Naive thymus-derived CD4-positive, alpha-beta T cell (primary cell): ENCODE data around the gene TEPSIN. TPM values are rescaled to one million over a fixed set of nuclear protein-coding genes. Genes with fewer than 3 reads are reported as not detected.

Experiments used
- ATAC-seq: fragments of 150-1000 bp; cut with Tn5 transposase; 2 replicates; pipeline ENCODE4 v1.10.0; 2021; ENCODE audit warnings: mild to moderate bottlenecking, moderate library complexity
- CTCF ChIA-PET: fragments of 350-600 bp; sonication (Branson Sonifier 250); formaldehyde crosslinking; loops from one replicate; lab custom pipeline; 2021; ENCODE audit warnings: antibody characterized with exemption; lab: Charles Lee
- POLR2A ChIA-PET: fragments of 350-600 bp; sonication (Branson Sonifier 250); formaldehyde crosslinking; loops from one replicate; lab custom pipeline; 2021; ENCODE audit warnings: antibody characterized with exemption, inconsistent platforms; lab: Charles Lee
- DNase-seq, 9 donors: peaks; one replicate each; pipeline versions ENCODE4 v3.0.0 to v3.0.0-alpha.2; 2020 to 2022; ENCODE audit warnings: mixed read lengths in 1 of 9
- H3K27ac ChIP-seq: one replicate; pipeline ENCODE4 v1.7.0; 2013; ENCODE audit warnings: mild to moderate bottlenecking, low read depth, low read length, moderate library complexity
- H3K27me3 ChIP-seq, 2 donors: one replicate each; pipeline ENCODE4 v1.7.0; 2013; ENCODE audit warnings: low read length in 2 of 2, mild to moderate bottlenecking in 2 of 2, moderate library complexity in 2 of 2; ENCODE audit not compliant: control insufficient read depth in 2 of 2, insufficient read depth in 2 of 2
- H3K36me3 ChIP-seq, 3 experiments: 1 replicate in 2 of 3; 2 replicates in 1 of 3; pipeline ENCODE4 v1.7.0; 2013; ENCODE audit warnings: low read length in 3 of 3, mild to moderate bottlenecking in 3 of 3, moderate library complexity in 1 of 3; ENCODE audit not compliant: insufficient read depth in 3 of 3, control insufficient read depth in 2 of 3
- H3K4me1 ChIP-seq, 2 donors: one replicate each; pipeline ENCODE4 v1.7.0; 2013; ENCODE audit warnings: low read length in 2 of 2, mild to moderate bottlenecking in 2 of 2, moderate library complexity in 1 of 2; ENCODE audit not compliant: control insufficient read depth in 2 of 2, insufficient read depth in 2 of 2
- H3K4me3 ChIP-seq: 2 replicates; pipeline ENCODE4 v1.7.0; 2013; ENCODE audit warnings: mild to moderate bottlenecking, low read length
- H3K9me3 ChIP-seq, 3 experiments: 1 replicate in 2 of 3; 2 replicates in 1 of 3; pipeline ENCODE4 v1.7.0; 2013; ENCODE audit warnings: low read length in 3 of 3; ENCODE audit not compliant: control insufficient read depth in 2 of 3
- H3K27ac Mint-ChIP-seq, 9 donors: one replicate each; pipeline ENCODE4 v1.8.0; 2020 to 2022; ENCODE audit warnings: mixed read lengths in 9 of 9, mild to moderate bottlenecking in 8 of 9, moderate library complexity in 5 of 9, inconsistent platforms in 2 of 9
- H3K27me3 Mint-ChIP-seq, 5 donors: one replicate each; pipeline ENCODE4 v1.8.0; 2021 to 2022; ENCODE audit warnings: mixed read lengths in 5 of 5, mild to moderate bottlenecking in 1 of 5
- H3K36me3 Mint-ChIP-seq, 5 donors: one replicate each; pipeline ENCODE4 v1.8.0; 2020 to 2022; ENCODE audit warnings: mixed read lengths in 5 of 5, mild to moderate bottlenecking in 3 of 5, inconsistent platforms in 1 of 5
- H3K4me1 Mint-ChIP-seq, 7 donors: one replicate each; pipeline ENCODE4 v1.8.0; 2020 to 2022; ENCODE audit warnings: mixed read lengths in 7 of 7, mild to moderate bottlenecking in 3 of 7, inconsistent platforms in 1 of 7
- H3K4me3 Mint-ChIP-seq, 10 donors: one replicate each; pipeline ENCODE4 v1.8.0; 2020 to 2022; ENCODE audit warnings: mild to moderate bottlenecking in 10 of 10, mixed read lengths in 10 of 10, moderate library complexity in 6 of 10, inconsistent platforms in 2 of 10
- H3K9me3 Mint-ChIP-seq, 11 donors: one replicate each; pipeline ENCODE4 v1.8.0; 2020 to 2022; ENCODE audit warnings: mixed read lengths in 11 of 11, mild to moderate bottlenecking in 4 of 11, inconsistent platforms in 1 of 11, moderate library complexity in 1 of 11
- intact Hi-C, 2 donors: fragments of 100-400 bp; cut with micrococcal nuclease; formaldehyde crosslinking; loops; one replicate each; pipeline ENCODE4 v1.15.1; 2023
- polyA plus RNA-seq, 2 donors: library from polyadenylated mRNA; unstranded; fragments of 300-500 nt; fragmentation: Illumina TruSeq; gene quantifications; one replicate each; pipeline ENCODE4 v1.2.3, GENCODE V29; 2021
- total RNA-seq, 6 experiments: library from RNA in 5 of 6; stranded (reverse) in 5 of 6; gene quantifications; 1 replicate in 5 of 6; 2 replicates in 1 of 6; pipeline ENCODE4 v1.2.3 and lab custom pipeline; 2021 to 2026

Gene TEPSIN
- total and polyA plus RNA-seq, 7 experiments from 2014 or later = 3.2 to 115 (median 87.9) TPM

GRCh38 chr17:81257533-81257932, 18.7 kb upstream of the TEPSIN start:
- Mint-ChIP-seq H3K36me3 (peaks cover 4 to 13% (median 7%) of the 10 kb centered on the region in 5 donors), H3K27me3 (no peaks in the 10 kb centered on the region), H3K4me3 (no peak overlapping the region), H3K27ac (peak overlapping the region in 1 of 9 donors; percentile 43), H3K4me1 (peaks cover 6 to 10% (median 7%) of the 10 kb centered on the region in 7 donors), H3K9me3 (peaks cover 0 to 3% (median 0%) of the 10 kb centered on the region in 11 donors)
- ChIA-PET POLR2A (no interaction called here), CTCF (no interaction called here)
- Histone ChIP-seq H3K27ac (no peak overlapping the region), H3K36me3 (peaks cover 0 to 82% (median 2%) of the 10 kb centered on the region in 3 experiments), H3K9me3 (no peaks in the 10 kb centered on the region), H3K27me3 (no peaks in the 10 kb centered on the region), H3K4me3 (no peak overlapping the region), H3K4me1 (no peaks in the 10 kb centered on the region)
- intact Hi-C loops = loop anchor here in 1 of 2 donors (10.0 kb wide), 1 partner anchor 127 kb away; no protein-coding TSS in a partner anchor
- ATAC-seq (no peak), DNase-seq (no peak)

GRCh38 chr17:81256616-81257015, 17.8 kb upstream of the TEPSIN start:
- Mint-ChIP-seq H3K4me3 (peak overlapping the region in 1 of 10 donors; percentile 14), H3K27me3 (no peaks in the 10 kb centered on the region), H3K27ac (no peak overlapping the region), H3K36me3 (peaks cover 4 to 11% (median 7%) of the 10 kb centered on the region in 5 donors), H3K9me3 (peaks cover 0 to 3% (median 0%) of the 10 kb centered on the region in 11 donors), H3K4me1 (peaks cover 6 to 10% (median 7%) of the 10 kb centered on the region in 7 donors)
- ATAC-seq (no peak), DNase-seq (no peak)
- no peaks in the 10 kb centered on the region for H3K4me1 ChIP-seq
- intact Hi-C loops = loop anchor here in 1 of 2 donors (10.0 kb wide), 1 partner anchor 128 kb away; no protein-coding TSS in a partner anchor
- ChIA-PET POLR2A (no interaction called here), CTCF (interaction anchor here (0.6 to 0.8 kb wide), 2 partner anchors 165 to 228 kb away, joined by 3 to 4 read pairs; no protein-coding TSS in a partner anchor)
- peaks cover 0 to 82% (median 4%) of the 10 kb centered on the region in 3 experiments for H3K36me3 ChIP-seq
- no peaks in the 10 kb centered on the region for H3K27me3 ChIP-seq
- no peak overlapping the region for H3K27ac ChIP-seq
- H3K4me3 ChIP-seq = no peak overlapping the region
- no peaks in the 10 kb centered on the region for H3K9me3 ChIP-seq

GRCh38 chr17:81254955-81255717, 16.3 kb upstream of the TEPSIN start:
- H3K4me3 Mint-ChIP-seq = no peak overlapping the region
- peaks cover 0 to 82% (median 7%) of the 10 kb centered on the region in 3 experiments for H3K36me3 ChIP-seq
- peak; percentile 47 for ATAC-seq

GRCh38 chr17:81253358-81254131, 14.7 kb upstream of the TEPSIN start:
- no peaks in the 10 kb centered on the region for H3K27me3 ChIP-seq
- no peaks in the 10 kb centered on the region for H3K9me3 ChIP-seq
- Mint-ChIP-seq H3K27me3 (no peaks in the 10 kb centered on the region), H3K27ac (peak overlapping the region in 5 of 9 donors; percentile 2 to 67 (median 27)), H3K36me3 (peaks cover 4 to 15% (median 7%) of the 10 kb centered on the region in 5 donors), H3K4me3 (no peak overlapping the region), H3K4me1 (peaks cover 6 to 10% (median 7%) of the 10 kb centered on the region in 7 donors), H3K9me3 (peaks cover 0 to 5% (median 0%) of the 10 kb centered on the region in 11 donors)
- no peaks in the 10 kb centered on the region for H3K4me1 ChIP-seq
- ChIA-PET CTCF (interaction anchor here (0.7 to 2.0 kb wide), 6 partner anchors 40 to 347 kb away, joined by 3 to 11 read pairs (median 5); no protein-coding TSS in a partner anchor), POLR2A (interaction anchor here (1.0 to 1.4 kb wide), 2 partner anchors 14 to 231 kb away, joined by 4 read pairs; partner anchors contain the start of genes NDUFAF8 and TEPSIN)
- intact Hi-C loops = loop anchor here (1.0 to 10.0 kb wide), 5 partner anchors 43 to 348 kb away; no protein-coding TSS in a partner anchor
- H3K36me3 ChIP-seq = peaks cover 0 to 74% (median 7%) of the 10 kb centered on the region in 3 experiments
- DNase-seq (peak; percentile 34 to 74 (median 63)), ATAC-seq (peak; percentile 83)
- H3K4me3 ChIP-seq = no peak overlapping the region
- H3K27ac ChIP-seq = no peak overlapping the region

More at GRCh38 chr17:81254955-81255717, 16.3 kb upstream of the TEPSIN start:
- ChIA-PET POLR2A (no interaction called here), CTCF (interaction anchor here (0.8 to 2.0 kb wide), 2 partner anchors 227 to 230 kb away, joined by 3 to 5 read pairs; no protein-coding TSS in a partner anchor)
- Histone ChIP-seq H3K4me3 (no peak overlapping the region), H3K27me3 (no peaks in the 10 kb centered on the region), H3K9me3 (no peaks in the 10 kb centered on the region), H3K27ac (no peak overlapping the region), H3K4me1 (no peaks in the 10 kb centered on the region)
- DNase-seq = no peak
- Mint-ChIP-seq H3K27me3 (no peaks in the 10 kb centered on the region), H3K36me3 (peaks cover 4 to 15% (median 7%) of the 10 kb centered on the region in 5 donors), H3K9me3 (peaks cover 0 to 5% (median 0%) of the 10 kb centered on the region in 11 donors), H3K27ac (no peak overlapping the region), H3K4me1 (peaks cover 6 to 10% (median 7%) of the 10 kb centered on the region in 7 donors)
- intact Hi-C loops = loop anchor here in 1 of 2 donors (10.0 kb wide), 1 partner anchor 130 kb away; no protein-coding TSS in a partner anchor

GRCh38 chr17:81252987-81253329, 14.1 kb upstream of the TEPSIN start:
- DNase-seq = no peak
- CTCF ChIA-PET = interaction anchor here (0.8 to 1.3 kb wide), 4 partner anchors 43 to 347 kb away, joined by 3 to 11 read pairs (median 4); no protein-coding TSS in a partner anchor
- Histone ChIP-seq H3K4me1 (no peaks in the 10 kb centered on the region), H3K27me3 (no peaks in the 10 kb centered on the region), H3K27ac (no peak overlapping the region), H3K9me3 (no peaks in the 10 kb centered on the region), H3K4me3 (no peak overlapping the region), H3K36me3 (peaks cover 0 to 68% (median 7%) of the 10 kb centered on the region in 3 experiments)
- intact Hi-C loops = loop anchor here (1.0 to 10.0 kb wide), 5 partner anchors 43 to 348 kb away; no protein-coding TSS in a partner anchor
- Mint-ChIP-seq H3K4me1 (peaks cover 6 to 10% (median 7%) of the 10 kb centered on the region in 7 donors), H3K9me3 (peaks cover 0 to 5% (median 0%) of the 10 kb centered on the region in 11 donors), H3K27ac (peak overlapping the region in 3 of 9 donors; percentile 2 to 67 (median 13)), H3K4me3 (no peak overlapping the region), H3K27me3 (no peaks in the 10 kb centered on the region), H3K36me3 (peaks cover 4 to 15% (median 7%) of the 10 kb centered on the region in 5 donors)
- no peak for ATAC-seq
- POLR2A ChIA-PET = interaction anchor here (1.0 to 1.4 kb wide), 2 partner anchors 14 to 231 kb away, joined by 4 read pairs; partner anchors contain the start of genes NDUFAF8 and TEPSIN
